ENCODE data around the gene ANKRD10.

DNA sequence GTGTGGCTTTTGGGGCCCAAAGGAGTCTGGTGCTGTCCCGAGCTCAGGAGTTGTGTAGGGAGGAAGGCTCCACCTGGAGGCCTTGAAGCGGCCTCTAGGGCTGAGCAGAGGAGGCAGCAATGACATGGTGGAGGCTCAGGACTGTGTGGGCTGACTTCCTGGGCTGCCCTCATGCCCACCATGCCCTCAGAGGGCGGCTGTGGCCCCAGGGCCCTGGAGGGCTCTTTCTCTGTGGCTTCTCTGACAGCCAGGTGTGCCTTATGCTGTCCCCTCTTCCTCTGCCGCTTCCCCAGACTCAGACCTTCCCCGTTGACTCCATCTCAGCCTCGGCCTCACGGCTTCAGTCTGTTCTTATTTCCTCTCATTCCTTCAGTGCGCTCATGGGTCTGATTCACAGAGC lies 35.5 kb upstream of the ANKRD10 start:
- TF ChIP-seq POLR2A (IDR thresholded peaks at IDR 0.05; ENCODE audit: control extremely low read depth in 1 of 2, low read depth in 2 of 2, low read length in 2 of 2) (no peak), SIN3A (conservative IDR thresholded peaks at IDR 0.05 in 1 of 2, IDR thresholded peaks at IDR 0.05 in 1 of 2; ENCODE audit: low read depth in 1 of 2, low read length in 2 of 2) (no peak), SP1 (IDR thresholded peaks at IDR 0.05; ENCODE audit: low read depth, low read length) (no peak), EZH2 (IDR thresholded peaks at IDR 0.05; ENCODE audit: low read depth, low read length, severe bottlenecking) (no peak), EGR1 (IDR thresholded peaks at IDR 0.05; ENCODE audit: borderline replicate concordance, low read depth, low read length) (no peak), TCF12 (IDR thresholded peaks at IDR 0.05; ENCODE audit: low read depth, low read length) (no peak), CEBPB (IDR thresholded peaks at IDR 0.05; ENCODE audit: low read depth, low read length) (no peak)
- TF ChIP-seq, protein P1, sequence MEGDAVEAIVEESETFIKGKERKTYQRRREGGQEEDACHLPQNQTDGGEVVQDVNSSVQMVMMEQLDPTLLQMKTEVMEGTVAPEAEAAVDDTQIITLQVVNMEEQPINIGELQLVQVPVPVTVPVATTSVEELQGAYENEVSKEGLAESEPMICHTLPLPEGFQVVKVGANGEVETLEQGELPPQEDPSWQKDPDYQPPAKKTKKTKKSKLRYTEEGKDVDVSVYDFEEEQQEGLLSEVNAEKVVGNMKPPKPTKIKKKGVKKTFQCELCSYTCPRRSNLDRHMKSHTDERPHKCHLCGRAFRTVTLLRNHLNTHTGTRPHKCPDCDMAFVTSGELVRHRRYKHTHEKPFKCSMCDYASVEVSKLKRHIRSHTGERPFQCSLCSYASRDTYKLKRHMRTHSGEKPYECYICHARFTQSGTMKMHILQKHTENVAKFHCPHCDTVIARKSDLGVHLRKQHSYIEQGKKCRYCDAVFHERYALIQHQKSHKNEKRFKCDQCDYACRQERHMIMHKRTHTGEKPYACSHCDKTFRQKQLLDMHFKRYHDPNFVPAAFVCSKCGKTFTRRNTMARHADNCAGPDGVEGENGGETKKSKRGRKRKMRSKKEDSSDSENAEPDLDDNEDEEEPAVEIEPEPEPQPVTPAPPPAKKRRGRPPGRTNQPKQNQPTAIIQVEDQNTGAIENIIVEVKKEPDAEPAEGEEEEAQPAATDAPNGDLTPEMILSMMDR (IDR thresholded peaks at IDR 0.05; ENCODE audit: control extremely low read depth in 1 of 3, insufficient read depth in 1 of 3, low read depth in 1 of 3, low read length in 3 of 3): no peak
- TF ChIP-seq, protein P2, sequence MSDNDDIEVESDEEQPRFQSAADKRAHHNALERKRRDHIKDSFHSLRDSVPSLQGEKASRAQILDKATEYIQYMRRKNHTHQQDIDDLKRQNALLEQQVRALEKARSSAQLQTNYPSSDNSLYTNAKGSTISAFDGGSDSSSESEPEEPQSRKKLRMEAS (IDR thresholded peaks at IDR 0.05): no peak

Measured in H1 (cell line).